Measurements from ENCODE around the gene CBX6.

GRCh38 chr22:38906052-38906451 is 34.0 kb upstream of the CBX6 start:
- TF ChIP-seq ZBTB10 (tag by site-specific recombination; IDR thresholded peaks at IDR 0.05) (no peak), CTCF (tag by site-specific recombination; IDR thresholded peaks at IDR 0.05) (no peak), ZNF140 (tag by site-specific recombination; IDR thresholded peaks at IDR 0.05) (no peak), ZSCAN18 (tag by site-specific recombination; IDR thresholded peaks at IDR 0.05) (no peak), ZNF549 (tag by site-specific recombination; IDR thresholded peaks at IDR 0.05) (no peak)

Data from HEK293 (cell line).